Skeletal muscle tissue (tissue), 4 donors: ENCODE results near the gene FRY. TPM values are rescaled to one million over a fixed set of nuclear protein-coding genes. Genes with fewer than 3 reads are reported as not detected.
A peak's percentile ranks its signal among the peaks of the same experiment; 100 is the strongest.

Experiments
- H3K27ac ChIP-seq: one replicate; pipeline ENCODE4 v1.7.0; 2013; ENCODE audit warnings: mild to moderate bottlenecking, low read depth, low read length, inconsistent platforms
- H3K27me3 ChIP-seq, 3 donors: one replicate each; pipeline ENCODE4 v1.7.0; 2013; ENCODE audit warnings: low read length in 3 of 3; ENCODE audit not compliant: control insufficient read depth in 3 of 3, insufficient read depth in 3 of 3
- H3K36me3 ChIP-seq, 3 donors: one replicate each; pipeline ENCODE4 v1.7.0; 2013; ENCODE audit warnings: low read length in 3 of 3; ENCODE audit not compliant: control insufficient read depth in 3 of 3, insufficient read depth in 3 of 3
- H3K4me1 ChIP-seq, 3 donors: one replicate each; pipeline ENCODE4 v1.7.0; 2013; ENCODE audit warnings: low read length in 3 of 3, mild to moderate bottlenecking in 3 of 3; ENCODE audit not compliant: control insufficient read depth in 3 of 3, insufficient read depth in 3 of 3
- H3K4me3 ChIP-seq, 3 donors: one replicate each; pipeline ENCODE4 v1.7.0; 2013; ENCODE audit warnings: low read length in 3 of 3
- H3K9ac ChIP-seq, 3 donors: one replicate each; pipeline ENCODE4 v1.7.0; 2013; ENCODE audit warnings: low read length in 3 of 3, mild to moderate bottlenecking in 3 of 3, moderate library complexity in 2 of 3, low read depth in 1 of 3
- H3K9me3 ChIP-seq, 3 donors: one replicate each; pipeline ENCODE4 v1.7.0; 2013; ENCODE audit warnings: low read length in 3 of 3; ENCODE audit not compliant: control insufficient read depth in 3 of 3
- total RNA-seq: library from RNA; depleted of rRNA; stranded (reverse); fragments of >200 nt; gene quantifications from one replicate; pipeline ENCODE4 v1.2.3, GENCODE V29; 2014
- donor health status: Osteomylitis.

Gene FRY
- total RNA-seq, 1 donor from 2014 or later = 59.0 TPM

DNA sequence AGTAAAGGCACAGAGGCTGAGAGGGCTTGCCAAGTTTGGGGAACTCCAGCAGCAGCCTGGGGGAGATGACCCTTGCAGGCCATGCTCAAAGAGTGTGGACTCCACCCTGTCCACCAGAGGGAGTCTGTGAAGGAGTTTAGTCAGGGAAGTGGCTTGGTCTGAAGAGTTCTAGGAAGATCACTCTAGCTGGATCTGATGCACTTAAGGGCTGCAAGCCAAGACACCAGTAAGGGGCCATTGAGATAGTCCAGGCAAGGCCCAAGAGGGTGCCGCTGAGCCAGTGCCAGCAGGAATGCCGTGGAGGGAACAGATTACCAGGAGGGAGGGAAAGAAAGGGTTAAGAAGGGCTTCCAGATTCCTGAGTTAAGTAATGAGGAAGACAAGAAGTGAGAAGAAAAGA is 214.9 kb downstream of the FRY start:
- H3K4me3 ChIP-seq = no peak overlapping the region
- no peak overlapping the region for H3K9ac ChIP-seq
- no peaks in the 10 kb centered on the region for H3K4me1 ChIP-seq
- H3K27ac ChIP-seq = no peak overlapping the region
- no peaks in the 10 kb centered on the region for H3K27me3 ChIP-seq
- H3K36me3 ChIP-seq = peaks cover 11 to 31% (median 30%) of the 10 kb centered on the region in 3 donors
- H3K9me3 ChIP-seq = no peaks in the 10 kb centered on the region

DNA sequence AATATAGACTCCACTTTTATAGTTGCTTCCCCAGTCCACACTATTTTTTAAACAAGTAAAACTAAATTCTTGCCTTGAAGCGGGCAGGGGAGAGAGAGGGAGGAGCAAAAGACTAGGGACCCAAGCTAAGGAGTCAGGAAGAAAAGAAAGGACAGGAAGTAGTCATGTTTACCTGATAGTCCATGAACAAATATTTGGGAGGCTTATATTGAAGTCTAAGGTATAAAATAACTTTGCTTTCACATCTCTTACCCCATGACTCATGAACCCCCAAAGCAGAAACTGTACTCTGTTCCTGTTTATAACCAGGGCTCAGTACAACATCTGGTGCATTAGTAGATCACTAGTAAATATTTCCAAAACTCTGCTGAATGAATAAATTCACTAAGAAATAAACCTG is 216.3 kb downstream of the FRY start:
- Histone ChIP-seq H3K9me3 (no peaks in the 10 kb centered on the region), H3K27ac (no peak overlapping the region), H3K4me3 (no peak overlapping the region), H3K4me1 (peaks cover 0 to 4% (median 4%) of the 10 kb centered on the region in 3 donors), H3K36me3 (peaks cover 14 to 33% (median 31%) of the 10 kb centered on the region in 3 donors), H3K27me3 (no peaks in the 10 kb centered on the region), H3K9ac (no peak overlapping the region)

DNA sequence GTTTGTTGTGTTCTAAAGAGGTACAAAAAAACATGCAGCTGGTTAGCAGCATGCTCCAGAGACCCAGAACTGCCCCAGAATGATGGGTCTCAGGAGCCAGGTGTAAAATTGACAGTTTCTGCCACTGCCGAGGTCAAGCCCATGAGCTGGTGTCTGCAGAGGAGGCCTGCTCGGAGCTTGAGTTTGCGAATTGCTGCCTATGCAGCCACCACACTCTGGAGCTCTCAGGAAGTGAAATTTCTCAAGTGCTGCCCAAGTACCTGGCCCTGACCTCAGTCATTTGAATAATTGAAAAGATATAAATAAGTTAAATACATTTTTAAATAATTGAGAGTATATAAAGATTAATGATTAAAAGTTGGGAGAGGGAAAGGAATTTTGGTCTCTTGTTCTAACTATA is 217.2 kb downstream of the FRY start:
- H3K4me1 ChIP-seq = peaks cover 0 to 7% (median 6%) of the 10 kb centered on the region in 3 donors
- no peak overlapping the region for H3K27ac ChIP-seq
- H3K9ac ChIP-seq = no peak overlapping the region
- H3K4me3 ChIP-seq = no peak overlapping the region
- no peaks in the 10 kb centered on the region for H3K27me3 ChIP-seq
- no peaks in the 10 kb centered on the region for H3K9me3 ChIP-seq
- peaks cover 14 to 30% (median 28%) of the 10 kb centered on the region in 3 donors for H3K36me3 ChIP-seq

DNA sequence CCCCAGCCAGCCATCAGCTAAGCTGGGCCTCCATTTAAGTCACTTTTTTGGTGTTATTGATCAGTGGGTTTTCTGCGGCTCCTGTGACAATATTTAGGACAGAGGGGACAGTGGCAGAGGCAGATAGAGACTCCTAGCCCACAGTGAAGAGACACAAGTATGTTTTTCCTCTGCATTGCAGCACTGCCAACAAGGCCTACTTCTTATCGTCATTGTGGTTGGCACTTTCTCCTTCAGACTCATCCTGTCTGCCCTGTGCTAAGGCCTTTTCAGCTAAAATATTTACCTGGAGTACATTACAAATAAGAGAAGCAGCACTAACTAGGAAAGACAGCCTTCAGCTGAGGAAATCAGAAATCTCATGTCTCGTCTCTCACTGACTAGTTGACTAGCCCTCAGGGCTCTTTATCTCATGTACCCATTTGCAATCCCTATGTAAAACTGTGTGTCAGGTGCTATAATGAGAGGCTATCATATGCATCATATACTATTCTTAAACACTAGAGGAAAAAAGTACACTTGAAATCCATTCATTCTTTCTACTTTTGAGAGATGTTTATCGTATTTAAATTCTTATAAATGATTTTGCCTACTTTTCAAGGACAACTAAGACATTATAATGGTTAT is 221.4 kb downstream of the FRY start:
- Histone ChIP-seq H3K27ac (peak overlapping the region; percentile 68), H3K36me3 (peaks cover 14 to 20% (median 19%) of the 10 kb centered on the region in 3 donors), H3K4me3 (no peak overlapping the region), H3K9me3 (no peaks in the 10 kb centered on the region), H3K27me3 (no peaks in the 10 kb centered on the region), H3K4me1 (peaks cover 0 to 10% (median 9%) of the 10 kb centered on the region in 3 donors), H3K9ac (peak overlapping the region in 1 of 3 donors; percentile 38)

DNA sequence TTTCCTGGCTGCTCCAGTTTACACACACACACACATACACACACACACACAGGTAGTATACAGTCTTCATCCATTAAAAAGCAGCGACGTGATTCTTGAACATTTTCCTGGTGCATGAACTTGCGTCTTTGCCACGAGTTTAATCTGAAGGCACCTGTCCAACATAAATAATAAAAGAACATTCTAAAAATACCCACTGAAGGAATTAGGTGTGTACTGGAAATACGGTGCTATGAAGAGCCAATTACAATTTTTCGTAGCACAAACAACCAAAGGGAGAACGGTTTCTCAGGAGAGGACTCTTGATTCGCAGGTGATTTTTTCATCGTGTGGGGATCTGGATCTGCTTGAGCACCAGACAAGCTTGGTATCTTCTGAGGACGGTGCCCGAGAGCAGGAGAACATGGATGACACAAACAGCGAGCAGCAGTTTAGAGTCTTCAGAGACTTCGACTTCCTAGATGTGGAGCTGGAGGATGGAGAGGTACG is 222.4 kb downstream of the FRY start:
- peaks cover 0 to 10% (median 9%) of the 10 kb centered on the region in 3 donors for H3K4me1 ChIP-seq
- no peaks in the 10 kb centered on the region for H3K9me3 ChIP-seq
- H3K4me3 ChIP-seq = peak overlapping the region; percentile 37 to 52 (median 51)
- peaks cover 14 to 19% (median 17%) of the 10 kb centered on the region in 3 donors for H3K36me3 ChIP-seq
- no peaks in the 10 kb centered on the region for H3K27me3 ChIP-seq
- peak overlapping the region; percentile 68 for H3K27ac ChIP-seq
- H3K9ac ChIP-seq = peak overlapping the region; percentile 24 to 58 (median 55)

DNA sequence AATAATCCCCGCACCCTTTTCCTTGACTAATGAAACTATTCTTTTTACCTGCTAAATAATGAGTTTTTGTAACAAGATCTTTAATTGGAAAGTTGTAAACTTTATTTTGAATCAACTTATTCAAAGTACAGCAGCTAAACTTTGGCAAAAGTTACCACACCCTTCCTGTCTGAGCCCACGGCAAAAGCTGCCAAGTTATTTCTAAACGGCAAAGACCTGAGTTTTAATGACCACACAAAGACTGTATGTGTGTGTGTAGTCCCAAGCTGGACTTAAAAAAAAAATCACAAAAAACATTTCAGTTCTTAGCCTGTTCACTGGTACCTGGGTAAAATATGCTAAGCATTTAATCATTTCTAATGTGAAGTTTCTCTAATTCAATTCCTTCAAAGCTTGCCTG is 222.8 kb downstream of the FRY start:
- Histone ChIP-seq H3K9ac (peak overlapping the region; percentile 24 to 58 (median 55)), H3K27me3 (no peaks in the 10 kb centered on the region), H3K27ac (peak overlapping the region; percentile 68), H3K4me3 (peak overlapping the region; percentile 37 to 52 (median 51)), H3K9me3 (no peaks in the 10 kb centered on the region), H3K36me3 (peaks cover 13 to 16% (median 14%) of the 10 kb centered on the region in 3 donors), H3K4me1 (peaks cover 0 to 10% (median 9%) of the 10 kb centered on the region in 3 donors)

DNA sequence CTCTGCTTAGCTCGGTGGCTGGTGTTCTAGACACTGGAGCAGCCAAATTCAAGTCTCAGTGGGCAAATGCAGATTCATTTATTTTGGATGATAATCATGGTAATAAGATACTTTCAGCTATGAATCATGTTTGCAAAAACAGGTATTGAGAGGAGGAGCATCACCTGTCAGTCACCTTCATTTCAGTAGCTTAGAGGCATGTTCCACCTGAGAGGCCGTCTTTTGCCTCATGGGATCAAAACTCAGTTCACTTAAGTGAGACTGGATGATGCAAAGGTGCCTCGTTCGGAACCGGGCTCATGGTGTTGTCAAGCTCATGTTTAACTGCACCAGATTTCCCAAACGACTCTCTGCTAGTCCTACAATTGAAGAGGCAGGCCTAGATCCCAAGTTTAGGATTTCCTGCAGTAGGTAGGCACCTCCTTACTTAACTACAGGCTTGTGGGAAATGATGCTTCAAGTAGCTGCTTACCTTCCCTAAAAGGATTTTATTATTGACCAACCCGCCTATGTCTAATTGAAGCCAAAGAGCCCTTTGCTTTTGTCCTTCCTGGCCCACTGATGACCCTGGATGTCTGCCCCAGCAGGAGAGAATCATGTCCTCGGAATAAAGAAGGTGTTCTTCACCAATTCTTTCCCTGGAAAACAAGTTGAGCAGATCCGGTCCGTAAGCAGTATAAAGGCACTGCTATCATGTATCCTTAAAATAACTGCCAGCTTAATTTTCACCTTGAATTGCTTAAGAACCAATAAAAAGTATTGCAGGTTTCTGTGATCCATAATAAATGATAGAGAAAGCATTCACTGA is 223.5 kb downstream of the FRY start:
- H3K9ac ChIP-seq = peak overlapping the region; percentile 28 to 58 (median 55)
- H3K9me3 ChIP-seq = no peaks in the 10 kb centered on the region
- peak overlapping the region; percentile 23 to 52 (median 51) for H3K4me3 ChIP-seq
- peaks cover 0 to 10% (median 9%) of the 10 kb centered on the region in 3 donors for H3K4me1 ChIP-seq
- H3K27ac ChIP-seq = peak overlapping the region; percentile 68
- peaks cover 6 to 9% (median 8%) of the 10 kb centered on the region in 3 donors for H3K36me3 ChIP-seq
- no peaks in the 10 kb centered on the region for H3K27me3 ChIP-seq

DNA sequence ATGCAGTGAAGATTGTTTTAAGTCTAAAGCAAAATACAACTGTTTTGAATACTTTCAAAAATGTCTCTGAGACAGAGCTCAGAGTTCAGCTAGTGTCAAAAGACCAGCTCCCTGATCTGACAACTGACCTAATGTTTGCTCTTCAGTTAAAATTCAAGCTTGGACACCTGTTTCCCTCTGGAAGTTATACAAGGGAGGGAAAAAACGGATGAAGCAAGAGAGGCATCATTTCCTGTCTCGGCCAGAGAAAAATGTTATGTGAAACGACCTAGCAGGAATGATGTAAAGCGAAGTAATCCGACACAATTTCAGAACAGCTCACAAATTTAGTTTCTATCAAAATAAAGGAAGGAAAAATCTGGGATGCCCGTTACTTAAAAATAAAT is 224.1 kb downstream of the FRY start:
- no peak overlapping the region for H3K9ac ChIP-seq
- H3K27me3 ChIP-seq = no peaks in the 10 kb centered on the region
- peak overlapping the region; percentile 68 for H3K27ac ChIP-seq
- peaks cover under 1 to 9% (median 2%) of the 10 kb centered on the region in 3 donors for H3K36me3 ChIP-seq
- H3K4me3 ChIP-seq = no peak overlapping the region
- H3K4me1 ChIP-seq = peaks cover 1 to 11% (median 10%) of the 10 kb centered on the region in 3 donors
- no peaks in the 10 kb centered on the region for H3K9me3 ChIP-seq

DNA sequence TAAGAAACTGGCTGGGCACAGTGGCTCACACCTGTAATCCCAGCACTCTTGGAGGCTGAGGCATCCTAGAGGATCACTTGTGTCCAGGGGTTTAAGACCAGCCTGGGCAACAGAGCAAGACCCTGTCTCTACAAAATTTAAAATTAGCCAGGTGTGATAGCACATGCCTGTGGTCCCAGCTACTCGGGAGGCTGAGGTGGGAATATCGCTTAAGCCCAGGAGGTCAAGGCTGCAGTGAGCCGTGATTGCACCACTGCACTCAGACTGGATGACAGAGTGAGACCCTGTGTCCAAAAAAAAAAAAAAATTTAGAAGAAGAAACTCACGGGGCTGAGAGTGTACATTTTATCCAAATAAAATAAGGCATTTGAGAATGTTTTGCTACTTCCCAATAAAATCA is 224.7 kb downstream of the FRY start:
- H3K27me3 ChIP-seq = no peaks in the 10 kb centered on the region
- H3K36me3 ChIP-seq = peaks cover 0 to 4% (median 2%) of the 10 kb centered on the region in 3 donors
- H3K9me3 ChIP-seq = no peaks in the 10 kb centered on the region
- no peak overlapping the region for H3K27ac ChIP-seq
- H3K9ac ChIP-seq = no peak overlapping the region
- H3K4me1 ChIP-seq = peaks cover 5 to 17% (median 15%) of the 10 kb centered on the region in 3 donors
- H3K4me3 ChIP-seq = no peak overlapping the region

DNA sequence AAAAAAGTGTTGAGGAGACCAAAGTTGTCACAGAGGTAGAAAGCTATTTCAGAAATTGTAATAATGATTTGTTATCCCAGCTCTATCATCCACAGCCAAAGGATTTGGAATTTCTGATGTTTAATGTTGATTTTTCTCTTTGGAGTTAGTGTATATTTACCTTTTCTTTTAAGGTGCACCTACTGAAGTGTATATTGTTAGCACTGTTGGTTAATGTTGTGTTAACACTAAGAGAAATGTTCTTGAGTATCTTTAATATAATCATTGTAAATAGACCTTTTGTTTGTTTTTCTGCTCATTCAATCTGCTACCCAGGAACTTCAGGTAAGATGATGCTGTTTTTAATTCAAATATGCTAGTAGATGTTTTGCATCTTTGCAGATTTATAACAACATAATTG is 226.1 kb downstream of the FRY start:
- H3K27ac ChIP-seq = no peak overlapping the region
- H3K36me3 ChIP-seq = peaks cover 0 to 1% (median 0%) of the 10 kb centered on the region in 3 donors
- H3K4me3 ChIP-seq = no peak overlapping the region
- no peak overlapping the region for H3K9ac ChIP-seq
- H3K9me3 ChIP-seq = no peaks in the 10 kb centered on the region
- H3K27me3 ChIP-seq = no peaks in the 10 kb centered on the region
- peaks cover 9 to 26% (median 20%) of the 10 kb centered on the region in 3 donors for H3K4me1 ChIP-seq
